ENCODE measurements around the gene CTNNA2.

CTNNA2 gene

DNA sequence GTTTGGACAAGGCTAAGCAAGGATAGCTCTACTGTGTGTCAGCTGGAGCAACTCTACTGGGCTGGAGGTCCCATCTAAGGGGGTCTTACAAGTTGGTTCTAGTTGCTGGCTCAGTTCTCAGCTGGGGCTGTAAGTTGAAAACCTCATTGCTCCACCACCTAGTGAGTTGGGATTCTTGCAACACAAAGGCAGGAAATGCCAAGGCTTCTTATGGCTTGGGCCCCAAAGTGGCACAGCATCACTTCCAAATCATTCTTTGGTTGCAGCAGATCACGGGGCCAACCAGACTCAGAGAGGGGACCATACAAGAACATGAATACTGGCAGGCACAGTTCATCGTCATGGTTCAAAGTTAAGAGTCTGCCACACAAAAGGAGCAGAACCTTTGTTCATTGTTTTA lies 459.0 kb downstream of the CTNNA2 start:
- no peak overlapping the region for H3K4me3 ChIP-seq (ENCODE audit: low read depth, low read length)

DNA sequence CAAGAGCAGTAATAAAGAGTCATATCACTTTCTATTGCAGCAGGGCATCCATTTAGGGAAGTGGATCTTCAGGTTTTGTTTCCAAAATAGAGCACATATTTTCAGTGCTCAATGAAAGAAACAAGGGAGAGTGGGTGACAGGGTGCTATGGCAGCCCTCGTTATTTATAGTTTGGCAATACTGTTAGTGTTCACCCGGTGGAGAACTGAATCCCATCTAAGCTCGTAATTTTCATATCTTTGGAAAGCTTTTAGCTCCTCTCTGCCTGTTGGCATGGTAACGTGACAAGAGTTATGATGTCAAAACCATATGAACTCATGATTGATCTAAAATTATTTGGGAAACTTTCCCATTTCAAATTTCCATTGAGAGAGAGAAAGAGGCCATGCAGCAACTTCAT lies 459.8 kb downstream of the CTNNA2 start:
- no peak overlapping the region for H3K4me3 ChIP-seq (ENCODE audit: low read depth, low read length)

DNA sequence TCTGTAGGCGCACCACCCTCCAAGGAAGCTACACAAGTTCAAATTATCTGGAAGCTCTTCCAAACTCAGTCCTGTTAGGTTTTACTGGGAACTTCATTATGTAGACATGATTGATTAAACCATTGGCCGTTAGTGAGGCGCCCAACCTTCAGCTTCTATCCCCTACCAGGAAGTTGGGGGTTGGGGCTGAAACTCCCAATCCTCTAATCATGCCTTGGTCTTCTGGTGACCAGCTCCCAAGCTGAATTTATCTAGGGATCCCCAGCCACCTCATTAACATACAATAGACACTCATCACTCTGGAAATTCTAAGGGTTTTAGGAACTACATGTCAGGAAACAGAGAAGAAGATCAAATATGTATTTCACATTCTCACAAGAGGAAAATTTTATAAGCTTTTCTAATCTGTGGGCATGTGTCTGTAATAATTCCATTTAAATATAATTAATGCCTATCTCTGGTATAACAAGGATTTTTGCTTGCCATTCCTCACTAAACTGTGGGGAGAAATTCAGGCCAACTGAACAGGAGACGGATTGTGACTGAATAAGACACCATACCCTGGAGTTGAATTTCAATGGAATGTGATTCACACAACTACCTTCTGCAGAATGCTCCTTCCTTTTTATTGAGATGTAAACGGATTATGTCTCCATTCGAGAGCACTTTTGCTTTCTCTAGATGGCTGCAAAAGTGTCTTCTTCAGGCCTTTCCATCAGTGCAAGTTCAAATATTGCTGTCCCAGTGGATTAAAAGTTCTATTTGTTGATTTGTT lies 463.1 kb downstream of the CTNNA2 start:
- no peak overlapping the region for H3K4me3 ChIP-seq (ENCODE audit: low read depth, low read length)

- H3K4me3 ChIP-seq (ENCODE audit: low read depth, low read length), result no peak overlapping the region
Measured at GRCh38 chr2:79977792-79978191, 464.9 kb downstream of the CTNNA2 start.

DNA sequence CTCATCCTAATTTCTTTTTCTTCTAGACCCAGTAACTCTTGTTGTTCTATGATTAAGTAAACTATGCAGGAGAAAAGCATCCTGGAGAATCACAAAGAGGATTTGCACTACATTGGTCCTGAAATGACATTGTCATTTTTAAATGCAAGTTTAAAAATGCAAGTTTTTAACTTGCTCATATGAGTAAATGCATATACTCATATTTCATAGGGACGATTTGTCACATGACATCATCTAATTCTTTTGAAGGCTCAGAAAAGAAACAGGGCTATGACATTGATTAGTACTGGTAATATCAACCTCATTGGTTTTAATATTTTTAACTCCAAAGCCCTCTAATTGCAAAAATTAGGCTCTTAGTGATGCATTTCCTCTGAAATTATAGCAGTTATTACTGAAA lies 467.3 kb downstream of the CTNNA2 start:
- no peak overlapping the region for H3K4me3 ChIP-seq (ENCODE audit: low read depth, low read length)

- H3K4me3 ChIP-seq (ENCODE audit: low read depth, low read length), result no peak overlapping the region
Measured at GRCh38 chr2:79980816-79981215, 468.0 kb downstream of the CTNNA2 start.

- no peak overlapping the region for H3K4me3 ChIP-seq (ENCODE audit: low read depth, low read length)
Measured at GRCh38 chr2:79981316-79981715, 468.5 kb downstream of the CTNNA2 start.

GRCh38 chr2:79982445-79982844 lies 469.6 kb downstream of the CTNNA2 start:
- no peak overlapping the region for H3K4me3 ChIP-seq (ENCODE audit: low read depth, low read length)

DNA sequence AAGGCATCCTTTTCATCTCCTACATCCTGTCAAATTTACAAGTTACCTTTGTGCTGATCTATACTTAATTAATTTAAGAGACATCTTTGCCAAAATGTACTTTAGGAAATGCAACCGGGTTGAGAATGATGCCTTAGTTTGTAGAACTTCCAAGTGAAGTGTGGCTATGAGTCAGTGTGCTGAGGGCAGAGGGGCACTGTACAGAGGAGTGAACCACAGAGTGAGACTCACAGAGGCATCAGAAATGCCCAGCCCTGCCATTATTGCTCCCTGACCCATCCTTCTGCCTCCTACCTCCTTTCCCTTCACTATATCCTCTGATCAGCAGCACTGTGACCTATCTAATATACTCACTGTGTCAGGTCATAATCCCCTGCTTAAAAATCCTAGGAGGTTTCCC lies 471.6 kb downstream of the CTNNA2 start:
- no peak overlapping the region for H3K4me3 ChIP-seq (ENCODE audit: low read depth, low read length)

DNA sequence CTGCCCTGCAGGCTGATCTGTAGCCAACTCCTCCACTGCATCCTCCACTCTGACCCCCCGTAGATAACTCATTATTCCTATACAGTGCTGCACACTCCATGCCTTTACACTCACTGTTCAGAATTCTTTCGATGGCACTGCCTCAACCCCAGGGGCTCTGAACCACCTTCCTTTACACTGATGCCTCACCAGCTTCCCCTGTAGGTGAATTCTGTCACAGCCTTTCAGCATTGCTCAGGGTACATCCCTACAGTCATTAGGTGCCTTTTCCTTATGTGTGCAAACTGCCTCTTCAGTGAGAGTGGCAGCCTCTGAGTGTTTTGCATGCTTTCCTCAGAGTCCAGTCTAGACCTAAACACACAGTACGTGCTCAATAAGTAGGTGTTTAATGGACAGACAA lies 472.3 kb downstream of the CTNNA2 start:
- H3K4me3 ChIP-seq (ENCODE audit: low read depth, low read length), result no peak overlapping the region

DNA sequence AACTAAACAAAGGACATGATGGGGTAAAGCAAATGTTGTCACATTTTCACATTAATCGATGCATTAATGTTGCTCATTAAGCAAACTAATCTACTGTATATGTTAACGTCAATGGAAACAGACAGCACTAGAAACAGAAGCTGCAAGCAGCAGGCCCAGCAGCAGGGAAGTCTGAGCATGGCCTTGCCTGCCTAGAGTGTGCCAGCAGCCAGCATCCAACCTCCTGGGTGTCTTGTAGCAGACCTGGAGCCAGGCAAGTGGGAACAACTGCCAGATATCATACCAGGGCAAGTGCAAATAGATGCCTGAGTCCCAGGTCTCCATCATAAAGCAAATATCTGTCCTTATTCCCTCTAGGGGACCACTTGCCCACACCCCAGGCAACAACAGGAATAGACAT lies 472.7 kb downstream of the CTNNA2 start:
- no peak overlapping the region for H3K4me3 ChIP-seq (ENCODE audit: low read depth, low read length)

- H3K4me3 ChIP-seq (ENCODE audit: low read depth, low read length), result no peak overlapping the region
Measured at GRCh38 chr2:79993144-79993543, 480.3 kb downstream of the CTNNA2 start.

DNA sequence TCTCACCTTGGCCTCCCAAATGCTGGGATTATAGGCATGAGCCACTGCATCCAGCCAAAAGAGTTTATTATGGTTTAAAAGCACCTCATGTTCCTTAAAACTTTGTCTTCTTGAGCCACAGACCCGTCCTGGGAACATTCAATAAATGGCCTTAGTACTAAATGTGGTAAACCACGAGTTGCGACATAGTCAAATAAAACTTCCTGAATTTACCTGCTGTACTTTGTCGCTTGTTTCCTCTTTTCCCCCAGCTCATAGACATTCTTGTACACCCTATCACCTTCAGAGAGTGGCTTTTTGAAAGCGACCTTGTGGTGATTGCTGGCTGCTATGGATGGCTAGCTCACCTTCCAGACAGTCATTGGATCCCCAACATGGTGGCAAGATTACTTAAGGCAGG lies 481.3 kb downstream of the CTNNA2 start:
- H3K4me3 ChIP-seq (ENCODE audit: low read depth, low read length), result no peak overlapping the region

DNA sequence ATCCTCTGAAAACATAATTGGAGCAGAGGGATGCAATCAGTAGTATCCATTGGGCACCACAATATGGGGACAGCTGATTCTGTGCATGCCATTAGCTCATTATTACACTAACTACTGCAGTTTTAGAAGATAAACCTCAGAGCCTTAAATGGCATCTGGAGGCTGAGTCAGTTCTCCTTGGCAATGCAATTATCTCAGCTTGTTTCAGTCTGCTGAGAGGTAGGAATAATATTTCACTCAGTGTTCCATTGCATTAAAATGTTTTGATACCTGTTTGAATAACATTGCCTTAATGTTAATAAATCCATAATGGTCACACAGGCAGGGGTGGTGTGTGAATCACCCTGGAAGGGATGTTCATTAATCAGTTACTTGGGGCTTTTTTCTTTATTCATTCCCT lies 482.1 kb downstream of the CTNNA2 start:
- no peak overlapping the region for H3K4me3 ChIP-seq (ENCODE audit: low read depth, low read length)

GRCh38 chr2:79996709-79997108 lies 483.9 kb downstream of the CTNNA2 start:
- no peak overlapping the region for H3K4me3 ChIP-seq (ENCODE audit: low read depth, low read length)

- H3K4me3 ChIP-seq (ENCODE audit: low read depth, low read length), result no peak overlapping the region
Measured at GRCh38 chr2:80001701-80002101, 488.9 kb downstream of the CTNNA2 start.

DNA sequence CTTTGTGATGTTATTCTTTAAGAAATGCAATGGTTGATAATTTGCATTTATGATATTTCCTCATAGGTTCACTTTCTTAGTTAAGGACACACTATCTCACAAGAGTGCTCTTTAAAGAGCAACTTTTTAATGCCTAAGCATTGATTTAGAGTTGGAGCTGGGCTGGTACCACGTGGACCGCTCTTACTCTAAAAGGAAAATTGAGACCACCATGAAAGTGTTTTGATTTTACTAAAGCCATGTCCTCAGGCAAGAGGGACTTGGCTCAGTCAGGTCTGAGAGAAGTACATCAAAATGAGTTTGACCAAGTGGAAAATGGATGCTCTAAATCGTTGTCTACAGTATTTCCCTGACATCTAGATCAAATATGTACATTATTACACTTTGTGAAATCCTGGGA lies 489.3 kb downstream of the CTNNA2 start:
- no peak overlapping the region for H3K4me3 ChIP-seq (ENCODE audit: low read depth, low read length)

GRCh38 chr2:80002568-80003157 lies 489.8 kb downstream of the CTNNA2 start:
- no peak overlapping the region for H3K4me3 ChIP-seq (ENCODE audit: low read depth, low read length)

GRCh38 chr2:80007777-80008503 lies 495.1 kb downstream of the CTNNA2 start:
- H3K4me3 ChIP-seq (ENCODE audit: low read depth, low read length), result no peak overlapping the region

DNA sequence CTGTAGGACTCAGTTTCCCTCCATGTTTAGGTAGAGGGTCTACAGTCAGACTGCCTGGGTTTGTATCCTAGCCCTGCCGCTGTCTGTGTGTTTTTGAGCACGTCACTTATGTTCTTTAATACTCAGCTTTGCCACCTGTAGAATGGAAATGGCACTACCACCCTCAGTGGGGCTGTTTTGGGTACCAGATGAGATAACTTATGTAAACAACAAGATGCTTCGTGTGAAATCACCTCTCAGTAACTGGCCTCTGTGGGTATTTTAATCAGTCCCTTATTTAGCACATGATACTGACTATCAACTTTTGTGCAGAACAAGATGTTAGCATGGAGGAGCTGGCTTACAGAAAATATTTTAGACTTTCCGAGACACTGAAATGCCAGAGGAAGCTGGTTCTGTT lies 495.7 kb downstream of the CTNNA2 start:
- H3K4me3 ChIP-seq (ENCODE audit: low read depth, low read length), result no peak overlapping the region

DNA sequence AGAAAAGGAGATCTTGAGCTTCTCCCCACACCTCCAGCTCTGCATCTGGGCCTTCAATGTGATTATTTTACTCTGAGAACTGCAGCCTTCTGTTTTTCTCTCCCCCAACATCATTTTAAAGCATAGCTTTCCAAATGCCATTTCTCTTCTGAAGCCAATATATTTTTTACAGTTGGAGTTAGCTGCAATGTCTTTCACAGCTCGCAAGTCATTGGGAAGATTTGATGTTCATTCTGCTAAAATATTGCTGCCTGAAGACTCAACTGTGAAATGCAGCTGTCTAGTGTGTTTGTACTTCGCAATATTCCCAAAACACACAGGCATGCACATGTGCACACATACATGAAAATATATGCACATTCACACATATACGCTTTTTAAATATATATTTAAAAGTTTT lies 496.4 kb downstream of the CTNNA2 start:
- no peak overlapping the region for H3K4me3 ChIP-seq (ENCODE audit: low read depth, low read length)

GRCh38 chr2:80012061-80012460 lies 499.2 kb downstream of the CTNNA2 start:
- H3K4me3 ChIP-seq (ENCODE audit: low read depth, low read length), result no peak overlapping the region

All from iPS-11a (cell line).